GM11168 (cell line): Measurements from ENCODE around the gene NPDC1.
"Not testable (repeated sequence)": the region's sequence is repeated elsewhere in the genome, so short reads cannot be mapped to it uniquely, and the experiment has no call there.

Source experiments
- in situ Hi-C: fragments of 300-500 bp; cut with MboI; formaldehyde crosslinking; loops from one replicate; pipeline ENCODE4 v1.12.0; 2022; ENCODE audit warnings: low sequenced_read_pairs; ENCODE audit not compliant: unreplicated experiment

NPDC1 gene

DNA sequence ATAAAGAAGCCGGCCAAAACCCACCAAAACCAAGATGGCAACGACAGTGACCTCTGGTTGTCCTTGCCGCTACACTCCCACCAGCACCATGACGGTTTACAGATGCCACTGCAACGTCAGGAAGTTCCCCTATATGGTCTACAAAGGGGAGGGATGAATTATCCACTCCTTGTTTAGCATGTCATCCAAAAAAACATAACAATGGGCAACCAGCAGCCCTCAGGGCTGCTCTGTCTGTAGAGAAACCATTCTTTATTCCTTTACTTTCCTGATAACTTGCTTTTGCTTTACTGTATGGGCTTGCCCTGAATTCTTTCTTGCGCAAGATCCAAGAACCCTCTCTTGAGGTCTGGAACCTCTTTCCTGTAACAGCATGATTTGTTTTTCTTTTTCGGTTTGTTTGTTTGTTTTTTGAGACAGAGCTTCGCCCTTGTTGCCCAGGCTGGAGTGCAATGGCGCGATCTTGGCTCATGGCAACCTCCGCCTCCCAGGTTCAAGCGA is 29.3 kb upstream of the NPDC1 start:
- in situ Hi-C loops: no loop called here

DNA sequence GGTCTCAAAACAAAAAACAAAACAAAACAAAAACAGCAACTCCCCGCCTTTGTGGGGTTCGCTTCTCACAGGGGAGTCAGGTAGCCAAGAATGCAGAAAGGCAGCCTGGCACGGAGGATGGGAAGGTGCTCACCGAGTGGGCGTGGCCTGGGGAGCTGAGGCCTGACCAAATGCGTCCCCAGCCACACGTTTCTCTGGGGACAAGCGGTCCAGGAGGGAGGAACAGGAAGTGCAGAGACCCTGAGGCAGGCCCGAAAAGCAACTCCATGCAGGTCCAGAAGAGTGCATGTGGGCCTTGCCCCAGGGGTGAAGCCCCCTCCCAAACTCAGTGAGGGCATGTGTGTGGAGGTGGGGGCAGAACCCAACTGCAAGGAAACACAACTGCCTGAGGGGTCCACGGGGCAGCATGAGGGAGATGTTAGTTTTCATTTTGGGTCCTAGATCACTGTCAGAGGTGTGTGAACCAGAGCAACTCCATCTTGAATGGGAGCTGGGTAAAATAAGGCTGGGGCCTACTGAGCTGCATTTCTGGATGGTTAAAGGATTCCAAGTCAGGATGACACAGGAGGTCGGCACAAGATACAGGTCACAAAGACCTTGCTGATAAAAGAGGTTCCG is 28.8 kb upstream of the NPDC1 start:
- in situ Hi-C loops: no loop called here

- in situ Hi-C loops: no loop called here
Measured at GRCh38 chr9:137073992-137074399, 28.0 kb upstream of the NPDC1 start.

DNA sequence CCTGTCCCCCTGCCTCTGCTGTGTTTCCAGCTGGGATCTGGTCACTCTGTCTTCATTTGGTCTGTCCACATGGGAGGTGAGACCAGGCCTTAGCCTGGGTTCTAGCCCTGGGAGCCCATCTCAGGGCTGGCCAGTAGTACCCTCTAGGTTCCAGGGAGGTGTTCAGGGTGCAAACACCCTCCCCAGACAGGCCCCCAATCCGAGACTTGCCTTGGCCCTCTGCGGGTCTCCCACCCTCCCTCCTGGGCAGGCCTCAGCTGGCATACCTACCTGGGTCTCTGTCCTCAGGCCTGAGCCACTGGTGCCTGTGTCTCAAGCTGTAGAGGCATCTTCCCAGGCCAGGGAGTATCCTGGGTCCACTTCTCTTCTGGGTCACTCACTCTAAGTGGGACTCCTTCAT is 25.3 kb upstream of the NPDC1 start:
- in situ Hi-C loops: no loop called here

DNA sequence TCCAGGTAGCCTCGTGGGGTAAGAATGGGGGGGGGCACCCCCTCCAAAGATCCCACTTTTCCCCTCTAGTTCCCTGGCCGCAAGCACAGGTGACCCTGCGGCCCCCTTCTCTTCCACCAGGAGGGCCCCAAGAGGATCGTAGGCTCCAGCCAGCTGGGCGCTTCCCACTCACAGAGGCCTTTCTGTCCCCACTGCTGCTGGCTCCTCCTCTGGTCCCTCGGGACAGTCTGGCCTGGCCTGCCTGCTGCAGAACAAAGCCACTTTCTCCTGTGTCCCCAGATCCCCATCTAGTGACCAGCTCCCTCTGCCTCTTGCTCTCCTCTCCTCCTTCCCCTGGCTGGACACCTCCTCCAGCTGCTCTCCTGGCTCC is 24.9 kb upstream of the NPDC1 start:
- in situ Hi-C loops: no loop called here

- in situ Hi-C loops: no loop called here
Measured at GRCh38 chr9:137070201-137070905, 24.4 kb upstream of the NPDC1 start, which contains the start of gene SAPCD2. SAPCD2 (minus strand) TSS chr9:137070557; CDS start chr9:137070460, 97 bp downstream.

DNA sequence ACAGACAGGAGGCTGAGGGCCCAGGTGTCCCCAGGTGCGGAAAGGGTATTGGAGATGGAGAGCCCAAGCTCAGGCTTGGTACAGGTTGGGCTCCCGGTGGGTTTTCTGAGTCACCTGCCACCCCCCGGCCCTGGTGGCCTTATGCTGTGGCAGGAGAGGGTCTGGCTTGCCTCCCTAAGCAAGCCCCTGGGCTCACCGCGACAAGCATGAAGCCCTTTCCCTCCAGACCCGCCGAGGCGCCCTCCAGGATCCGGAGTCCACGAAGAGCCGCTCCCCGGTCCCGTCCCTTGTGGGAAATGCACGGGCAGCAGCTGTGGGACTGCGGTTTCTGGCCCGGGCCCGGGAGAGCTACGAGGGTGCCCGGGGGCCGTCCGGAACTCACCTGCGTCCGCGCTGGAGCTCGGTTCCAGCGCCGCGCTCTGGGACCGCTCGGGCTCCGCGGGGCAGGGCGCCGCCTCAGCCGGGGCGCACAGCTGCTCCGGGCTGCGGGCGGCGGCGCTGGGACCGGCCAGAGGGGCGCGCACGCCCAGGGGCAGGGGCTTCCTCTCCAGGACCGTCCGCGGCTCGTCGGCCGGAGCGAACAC is 23.6 kb upstream of the NPDC1 start:
- in situ Hi-C loops: no loop called here

DNA sequence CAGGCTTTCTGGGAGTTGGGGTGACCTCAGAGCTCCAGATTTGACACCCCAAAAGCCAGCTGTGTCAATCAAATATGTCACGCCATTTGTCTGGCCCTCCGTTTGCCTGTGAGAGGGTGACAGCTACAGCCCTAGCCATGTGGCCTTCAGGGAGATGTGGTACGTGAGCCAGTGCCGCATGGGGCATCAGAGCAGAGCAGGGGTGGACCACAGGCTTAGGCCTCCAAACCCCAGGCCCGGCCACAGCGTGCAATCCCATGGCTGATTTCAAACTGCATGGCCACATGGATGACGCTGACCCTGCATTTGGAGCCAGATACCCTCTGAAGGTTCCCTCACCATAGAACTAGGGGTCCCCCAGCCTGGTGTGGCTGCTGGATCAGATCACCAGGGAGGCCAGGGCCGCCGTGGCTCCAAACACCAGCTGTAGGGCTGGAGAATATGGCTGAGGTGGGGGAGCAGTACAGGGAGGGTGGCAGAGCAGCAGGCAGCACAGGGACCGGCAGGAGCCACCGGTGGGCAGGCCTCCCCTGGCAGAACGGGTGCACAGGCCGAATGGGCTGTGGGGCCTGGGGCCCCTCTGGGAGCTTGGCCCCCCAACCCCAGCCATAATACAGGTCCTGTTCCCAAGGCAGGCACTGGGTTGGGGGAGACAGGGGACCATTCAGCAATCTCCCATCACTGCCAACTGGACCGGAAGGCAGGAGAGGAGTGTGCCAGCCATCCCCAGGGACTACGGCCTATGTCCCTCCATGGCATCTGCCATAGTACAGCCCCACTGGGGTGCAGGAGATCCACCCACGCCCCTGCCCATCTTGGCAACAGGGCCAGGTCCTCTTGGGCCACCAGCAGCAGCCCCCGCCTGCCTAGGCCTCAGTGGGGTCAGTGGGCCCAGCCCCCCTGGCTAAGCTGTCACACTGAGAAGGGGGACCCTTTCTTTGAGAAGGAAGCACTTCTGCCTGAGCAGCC is 22.8 kb upstream of the NPDC1 start:
- in situ Hi-C loops: no loop called here

DNA sequence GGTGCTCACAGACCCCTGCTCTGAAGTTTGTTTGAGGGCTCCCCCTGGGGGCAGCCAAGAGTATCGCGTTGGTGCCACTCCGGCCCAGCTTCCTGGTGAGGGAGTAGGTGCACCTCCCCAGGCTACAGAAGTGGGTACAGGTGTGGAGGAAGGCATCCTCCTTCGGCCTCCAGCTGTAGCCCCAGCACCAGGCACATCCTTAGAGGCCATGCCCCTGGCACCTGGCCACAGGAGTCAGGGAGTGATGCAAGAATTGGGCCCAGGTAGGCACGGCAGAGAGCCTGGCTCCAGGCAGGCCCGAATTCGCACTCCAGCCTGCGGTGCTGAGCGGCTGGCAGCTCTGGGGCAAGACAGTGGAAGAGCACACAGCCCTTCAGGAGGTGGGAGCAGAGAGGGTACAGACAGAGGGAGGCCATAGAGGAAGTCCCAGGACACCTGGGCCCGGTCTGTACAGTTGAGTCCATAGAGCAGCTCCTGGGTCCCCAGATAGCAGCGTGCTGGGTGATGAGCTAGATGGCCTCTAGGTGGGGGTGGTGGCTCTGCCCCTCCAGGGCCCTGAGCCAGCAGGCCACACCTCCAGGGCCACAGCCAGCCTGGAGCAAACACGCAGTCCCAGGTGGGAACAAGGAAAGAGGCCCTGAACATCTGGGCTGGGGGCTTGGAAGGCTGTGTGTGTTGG is 22.0 kb upstream of the NPDC1 start:
- in situ Hi-C loops: no loop called here

DNA sequence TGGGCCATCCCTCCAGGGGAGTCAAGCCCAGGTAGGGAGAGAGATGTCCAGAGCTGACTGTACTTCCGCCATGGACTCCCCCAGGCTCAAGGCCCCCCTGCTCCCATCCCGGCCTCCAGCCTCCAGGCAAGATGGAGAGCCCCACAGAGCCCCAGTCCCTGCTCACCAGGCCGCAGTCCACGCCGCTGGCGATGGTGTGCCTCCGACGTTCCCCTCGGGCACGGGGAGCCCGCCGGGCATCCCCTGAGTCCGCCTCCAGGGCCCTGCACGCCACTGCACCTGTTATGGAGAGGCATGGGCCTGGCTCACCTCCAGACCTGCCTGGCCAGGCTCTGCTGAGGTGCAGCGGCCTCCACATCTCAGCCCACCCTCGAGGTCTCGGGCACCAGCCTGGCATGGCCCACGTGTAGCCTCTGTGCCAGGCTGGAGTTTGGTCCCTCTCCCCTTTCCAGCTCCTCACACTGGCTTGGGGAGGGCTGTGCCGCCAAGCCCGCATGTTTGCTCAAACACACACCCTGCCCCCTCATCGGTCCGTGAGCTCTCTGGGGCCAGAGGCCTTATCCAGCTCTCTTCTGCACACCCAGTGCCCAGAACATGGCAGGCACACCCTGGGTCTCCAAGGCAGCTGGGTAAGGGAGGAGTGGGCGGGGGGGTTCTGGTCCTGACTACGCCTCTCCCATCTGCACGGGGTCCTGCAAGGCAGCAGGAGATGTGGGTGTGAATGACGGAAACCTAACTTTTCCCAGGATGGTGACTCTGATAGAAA is 20.3 kb upstream of the NPDC1 start:
- in situ Hi-C loops: no loop called here

GRCh38 chr9:137065336-137065967 is 19.5 kb upstream of the NPDC1 start:
- in situ Hi-C loops: no loop called here

GRCh38 chr9:137064880-137065164 is 18.8 kb upstream of the NPDC1 start:
- in situ Hi-C loops: no loop called here

- in situ Hi-C loops: no loop called here
Measured at GRCh38 chr9:137064027-137064879, 18.3 kb upstream of the NPDC1 start.

DNA sequence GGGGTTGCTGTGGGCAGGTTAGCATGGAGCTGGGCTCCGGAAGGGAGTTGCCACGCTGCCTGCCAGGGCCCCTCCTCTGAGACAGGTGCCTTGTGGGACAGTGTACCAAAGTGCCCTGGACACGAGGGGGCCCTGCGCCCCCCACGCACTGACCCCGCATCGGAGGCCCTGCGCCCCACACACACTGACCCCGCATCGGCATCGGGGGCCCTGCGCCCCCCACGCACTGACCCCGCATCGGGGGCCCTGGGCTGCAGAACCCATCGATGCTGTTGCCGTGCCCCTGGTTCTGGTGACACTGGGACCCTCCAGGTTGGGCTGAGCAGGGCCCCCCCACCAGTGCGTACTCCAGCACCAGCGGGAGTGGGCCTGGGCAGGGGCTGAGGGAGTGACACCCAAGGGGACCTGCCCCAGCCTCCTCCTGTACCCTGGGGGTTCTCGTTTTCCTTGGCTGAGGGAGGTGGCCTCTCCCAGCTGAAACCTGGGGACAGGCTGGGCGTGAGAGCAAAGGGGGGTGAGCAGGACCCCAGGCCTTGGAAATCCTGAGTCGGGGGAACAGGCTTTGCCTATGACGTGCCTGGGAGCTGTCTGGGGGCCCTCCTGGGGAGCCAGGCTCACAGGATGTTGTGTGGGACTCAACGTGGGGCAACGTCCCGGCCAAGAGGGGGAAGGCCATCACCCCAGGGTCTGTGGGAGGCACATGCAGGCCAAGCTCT is 17.5 kb upstream of the NPDC1 start:
- in situ Hi-C loops: no loop called here

DNA sequence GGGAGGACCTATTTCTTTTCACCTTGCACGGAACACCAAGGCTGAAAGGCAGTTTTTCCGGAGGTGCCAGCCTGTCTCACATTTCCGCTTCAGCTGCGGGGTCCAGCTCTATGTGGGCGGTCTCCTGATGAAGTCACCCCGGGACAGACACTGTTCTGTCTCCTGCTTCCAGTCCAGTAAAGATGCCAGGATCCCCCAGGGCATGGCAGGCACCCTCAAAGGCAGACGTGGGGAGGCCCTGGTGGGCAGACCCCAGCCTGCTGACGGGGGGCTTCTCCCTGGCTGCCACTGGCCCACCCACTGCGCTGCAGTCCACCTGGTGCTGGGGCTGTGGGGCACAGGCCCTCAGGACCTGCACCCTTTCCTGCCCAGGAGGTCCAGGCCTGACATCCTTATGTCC is 16.8 kb upstream of the NPDC1 start:
- in situ Hi-C loops: not testable (repeated sequence)

DNA sequence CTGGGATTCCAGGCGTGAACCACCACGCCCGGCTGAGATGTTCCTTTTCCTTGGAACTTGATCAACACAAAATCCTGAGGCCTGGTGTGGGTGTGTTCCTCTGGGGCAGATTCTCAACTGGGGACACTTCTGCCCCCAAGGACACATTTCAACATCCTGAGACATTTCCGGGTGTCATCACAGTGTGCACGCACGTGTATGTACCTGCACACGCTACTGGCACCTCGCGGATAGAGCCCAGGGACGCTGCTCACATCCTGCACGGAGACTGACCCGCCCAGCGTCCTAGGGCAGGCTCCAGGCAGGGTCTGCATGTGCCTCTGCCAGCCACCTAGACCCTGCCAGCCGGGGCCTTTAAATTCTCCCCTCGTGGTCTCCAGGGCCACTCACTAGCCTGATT is 16.4 kb upstream of the NPDC1 start:
- in situ Hi-C loops: no loop called here

- in situ Hi-C loops: no loop called here
Measured at GRCh38 chr9:137058521-137059234, 12.7 kb upstream of the NPDC1 start.
